GM21576 (cell line): ENCODE results near the gene CCDC146.
"Not testable (repeated sequence)": the region's sequence is repeated elsewhere in the genome, so short reads cannot be mapped to it uniquely, and the experiment has no call there.

Experiments used
- ATAC-seq: cut with Tn5 transposase; IDR thresholded peaks from one replicate; pipeline ENCODE4 v1.9.1; 2021; ENCODE audit warnings: mild to moderate bottlenecking, moderate library complexity; ENCODE audit not compliant: unreplicated experiment

Gene CCDC146

GRCh38 chr7:77121860-77122681, at the start of gene CCDC146:
TSS of gene CCDC146 (plus strand) at chr7:77122615. CDS start at chr7:77167669, 45,054 bp downstream.
- peak; percentile 96 for ATAC-seq

- not testable (repeated sequence) for ATAC-seq
These were observed 47.5 kb upstream of the CCDC146 start for GRCh38 chr7:77074786-77075396.

GRCh38 chr7:77077060-77077459, 45.4 kb upstream of the CCDC146 start:
- not testable (repeated sequence) for ATAC-seq

- not testable (repeated sequence) for ATAC-seq
These were observed 43.3 kb upstream of the CCDC146 start for GRCh38 chr7:77079112-77079511.

- not testable (repeated sequence) for ATAC-seq
These were observed 42.8 kb upstream of the CCDC146 start for GRCh38 chr7:77079624-77080023.

- not testable (repeated sequence) for ATAC-seq
These were observed 42.2 kb upstream of the CCDC146 start for GRCh38 chr7:77080236-77080635.

- ATAC-seq: not testable (repeated sequence)
These were observed 40.2 kb upstream of the CCDC146 start for GRCh38 chr7:77082192-77082591.

- not testable (repeated sequence) for ATAC-seq
These were observed 30.1 kb upstream of the CCDC146 start for GRCh38 chr7:77092301-77092700.

- not testable (repeated sequence) for ATAC-seq
These were observed 21.9 kb upstream of the CCDC146 start for GRCh38 chr7:77100501-77100900.

GRCh38 chr7:77101187-77101586, 21.2 kb upstream of the CCDC146 start:
- ATAC-seq: not testable (repeated sequence)

- not testable (repeated sequence) for ATAC-seq
These were observed 19.7 kb upstream of the CCDC146 start for GRCh38 chr7:77102671-77103070.

- not testable (repeated sequence) for ATAC-seq
These were observed 16.5 kb upstream of the CCDC146 start for GRCh38 chr7:77105904-77106303.

- not testable (repeated sequence) for ATAC-seq
These were observed 14.8 kb upstream of the CCDC146 start for GRCh38 chr7:77107659-77108058.

GRCh38 chr7:77108362-77108761, 14.1 kb upstream of the CCDC146 start:
- not testable (repeated sequence) for ATAC-seq

- not testable (repeated sequence) for ATAC-seq
These were observed 9.6 kb upstream of the CCDC146 start for GRCh38 chr7:77112719-77113306.

- ATAC-seq: not testable (repeated sequence)
These were observed 3.1 kb downstream of the CCDC146 start for GRCh38 chr7:77125486-77125885.

- not testable (repeated sequence) for ATAC-seq
These were observed 4.6 kb downstream of the CCDC146 start for GRCh38 chr7:77127009-77127408.

- ATAC-seq: peak; percentile 82
These were observed 6.4 kb downstream of the CCDC146 start for GRCh38 chr7:77128582-77129410.

- ATAC-seq: not testable (repeated sequence)
These were observed 9.4 kb downstream of the CCDC146 start for GRCh38 chr7:77131781-77132180.

GRCh38 chr7:77138668-77139067, 16.3 kb downstream of the CCDC146 start:
- not testable (repeated sequence) for ATAC-seq

- not testable (repeated sequence) for ATAC-seq
These were observed 17.9 kb downstream of the CCDC146 start for GRCh38 chr7:77140291-77140690.
